ENCODE results near the gene MYL10.

GRCh38 chr7:101620991-101621390 is 8.1 kb downstream of the MYL10 start:
- no peak for TF ChIP-seq YY1 (IDR thresholded peaks at IDR 0.05; ENCODE audit: insufficient read depth, insufficient read length)
- no peak for TF ChIP-seq SUZ12 (IDR thresholded peaks at IDR 0.05; ENCODE audit: extremely low read depth, insufficient read depth, insufficient read length)

Measured in NT2/D1 (cell line).